HCT116 (cell line): ENCODE measurements around the gene DDHD1. TPM values are rescaled to one million over a fixed set of nuclear protein-coding genes. Genes with fewer than 3 reads are reported as not detected.

ENCODE experiments used
- ATAC-seq: fragments of 200-7000 bp; cut with Tn5 transposase; 2 replicates; pipeline ENCODE4 v1.9.1; 2020; ENCODE audit warnings: mild to moderate bottlenecking, moderate library complexity
- BruUV-seq: library from RNA; stranded (reverse); fragments of 400-500 nt; replicated peaks from 2 replicates; lab custom pipeline; 2021; lab: Mats Ljungman, UMichigan
- CTCF ChIA-PET: fragments of 300-600 bp; sonication (Branson Sonifier 250); formaldehyde crosslinking; loops from one replicate; lab custom pipeline; 2021; ENCODE audit warnings: antibody characterized with exemption; lab: Charles Lee
- POLR2A ChIA-PET: fragments of 300-600, 350-600 bp; sonication (Branson Sonifier 250); formaldehyde crosslinking; loops from one replicate; lab custom pipeline; 2021; ENCODE audit warnings: antibody characterized with exemption; lab: Charles Lee
- RAD21 ChIA-PET, 2 experiments: fragments of 300-600 bp; sonication (Branson Sonifier 250); formaldehyde crosslinking; loops; one replicate each; lab custom pipeline; 2023; ENCODE audit warnings: low total read pairs in 2 of 2; ENCODE audit not compliant: uncharacterized antibody in 2 of 2, unreplicated experiment in 2 of 2, low non-redundant PET in 1 of 2; lab: Charles Lee
- DNase-seq: peaks from one replicate; pipeline ENCODE4 v3.0.0-alpha.2; 2010; ENCODE audit warnings: low read depth, low spot score
- H2AFZ ChIP-seq: fragments of 200-600 bp; shearing (Covaris generic), sonication (generic); 2 replicates; pipeline ENCODE4 v1.6.1; 2017; ENCODE audit warnings: low read depth, mixed run types, mixed read lengths, antibody characterized with exemption, low read length; ENCODE audit not compliant: poor library complexity, severe bottlenecking
- H3K27ac ChIP-seq: 2 replicates; pipeline ENCODE4 v1.5.1; 2012; ENCODE audit warnings: low read depth, low read length
- H3K27me3 ChIP-seq: fragments of 200-600 bp; sonication (generic); 2 replicates; pipeline ENCODE4 v1.6.1; 2016; ENCODE audit warnings: mixed run types, low read length, mixed read lengths; ENCODE audit not compliant: insufficient read depth
- H3K36me3 ChIP-seq, 2 experiments: fragments of 200-500 bp in 1 of 2; fragments of 200-600 bp in 1 of 2; sonication (Bioruptor generic) in 1 of 2; sonication (generic) in 1 of 2; 2 replicates each; pipeline versions ENCODE4 v1.5.1 to v1.6.1; 2014 to 2016; ENCODE audit warnings: low read length in 2 of 2, inconsistent platforms in 1 of 2, mixed read lengths in 1 of 2, mixed run types in 1 of 2; ENCODE audit not compliant: insufficient read depth in 2 of 2, control insufficient read depth in 1 of 2
- H3K4me1 ChIP-seq, 2 experiments: fragments of 200-600 bp in 1 of 2; sonication (generic) in 1 of 2; 2 replicates each; pipeline versions ENCODE4 v1.5.1 to v1.6.1; 2012 to 2017; ENCODE audit warnings: low read length in 2 of 2, inconsistent platforms in 1 of 2, mild to moderate bottlenecking in 1 of 2, mixed read lengths in 1 of 2, mixed run types in 1 of 2, moderate library complexity in 1 of 2; ENCODE audit not compliant: insufficient read depth in 2 of 2, control insufficient read depth in 1 of 2
- H3K4me2 ChIP-seq: fragments of 200-600 bp; sonication (generic); 2 replicates; pipeline ENCODE4 v1.6.1; 2017; ENCODE audit warnings: mixed run types, low read length, mixed read lengths
- H3K4me3 ChIP-seq, 2 experiments: fragments of 200-600 bp in 1 of 2; sonication (generic) in 1 of 2; replicated peaks in 1 of 2; 2 replicates each; pipeline ENCODE4 v1.5.1; 2011 to 2016; ENCODE audit warnings: low read length in 2 of 2, control low read depth in 1 of 2, low read depth in 1 of 2, mild to moderate bottlenecking in 1 of 2, mixed read lengths in 1 of 2, mixed run types in 1 of 2
- H3K79me2 ChIP-seq: fragments of 200-600 bp; sonication (generic); 2 replicates; pipeline ENCODE4 v1.6.1; 2017; ENCODE audit warnings: mild to moderate bottlenecking, mixed run types, low read length, moderate library complexity, mixed read lengths; ENCODE audit not compliant: insufficient read depth
- H3K9ac ChIP-seq: fragments of 200-600 bp; sonication (generic); 2 replicates; pipeline ENCODE4 v1.6.1; 2016; ENCODE audit warnings: low read length, mixed read lengths
- H3K9me2 ChIP-seq: fragments of 200-600 bp; sonication (generic), shearing (Covaris generic); 2 replicates; pipeline ENCODE4 v1.6.1; 2017; ENCODE audit warnings: mixed run types, mild to moderate bottlenecking, moderate library complexity; ENCODE audit not compliant: insufficient read depth
- H3K9me3 ChIP-seq, 2 experiments: fragments of 200-500 bp in 1 of 2; fragments of 200-600 bp in 1 of 2; sonication (Bioruptor generic) in 1 of 2; sonication (generic) in 1 of 2; 2 replicates each; pipeline ENCODE4 v1.6.1; 2014 to 2017; ENCODE audit warnings: low read length in 2 of 2, mixed read lengths in 2 of 2, inconsistent platforms in 1 of 2, low read depth in 1 of 2, mild to moderate bottlenecking in 1 of 2, mixed run types in 1 of 2, moderate library complexity in 1 of 2; ENCODE audit not compliant: control insufficient read depth in 1 of 2, insufficient read depth in 1 of 2
- H4K20me1 ChIP-seq: fragments of 200-600 bp; sonication (generic), shearing (Covaris generic); 2 replicates; pipeline ENCODE4 v1.6.1; 2017; ENCODE audit warnings: mixed run types, mild to moderate bottlenecking, moderate library complexity; ENCODE audit not compliant: insufficient read depth
- CBX3 ChIP-seq: IDR thresholded peaks from 2 replicates; pipeline ENCODE4 v1.6.1; 2012; ENCODE audit warnings: low read depth
- CEBPB ChIP-seq: IDR thresholded peaks from 2 replicates; pipeline ENCODE4 v1.6.1; 2012; ENCODE audit warnings: low read depth
- EZH2 ChIP-seq: fragments of 200-600 bp; sonication (generic); IDR thresholded peaks from 2 replicates; pipeline ENCODE4 v1.6.1; 2017; ENCODE audit warnings: antibody characterized with exemption, mixed run types
- EZH2phosphoT487 ChIP-seq: fragments of 200-600 bp; IDR thresholded peaks from 2 replicates; pipeline ENCODE4 v1.6.1; 2018; ENCODE audit warnings: antibody characterized with exemption, borderline replicate concordance
- FOSL1 ChIP-seq: IDR thresholded peaks from 2 replicates; pipeline ENCODE4 v1.6.1; 2012; ENCODE audit warnings: low read depth
- JUND ChIP-seq: IDR thresholded peaks from 2 replicates; pipeline ENCODE4 v1.6.1; 2012
- MAX ChIP-seq: IDR thresholded peaks from 2 replicates; pipeline ENCODE4 v1.6.1; 2012
- POLR2A ChIP-seq: IDR thresholded peaks from 2 replicates; pipeline ENCODE4 v1.7.0; 2011; ENCODE audit warnings: borderline replicate concordance; ENCODE audit not compliant: insufficient read depth, insufficient read length; ENCODE audit errors: extremely low read depth
- RAD21 ChIP-seq: IDR thresholded peaks from 2 replicates; pipeline ENCODE4 v1.6.1; 2012; ENCODE audit warnings: low read depth, mild to moderate bottlenecking
- REST ChIP-seq: IDR thresholded peaks from 2 replicates; pipeline ENCODE4 v1.6.1; 2012; ENCODE audit warnings: low read depth
- SIN3A ChIP-seq: IDR thresholded peaks from 2 replicates; pipeline ENCODE4 v1.6.1; 2012; ENCODE audit warnings: low read depth
- SP1 ChIP-seq: IDR thresholded peaks from 2 replicates; pipeline ENCODE4 v1.6.1; 2012; ENCODE audit warnings: low read depth
- SRF ChIP-seq: IDR thresholded peaks from 2 replicates; pipeline ENCODE4 v1.6.1; 2012; ENCODE audit warnings: low read depth
- TCF7L2 ChIP-seq: IDR thresholded peaks from 2 replicates; pipeline ENCODE4 v1.7.0; 2011; ENCODE audit warnings: borderline replicate concordance, inconsistent platforms; ENCODE audit not compliant: insufficient read depth, insufficient read length; ENCODE audit errors: extremely low read depth
- YY1 ChIP-seq: IDR thresholded peaks from 2 replicates; pipeline ENCODE4 v1.6.1; 2011; ENCODE audit warnings: low read length, low read depth, moderate library complexity, mild to moderate bottlenecking; ENCODE audit not compliant: insufficient replicate concordance; ENCODE audit errors: extremely low read depth
- ZFX ChIP-seq: fragments of 450-650 bp; IDR thresholded peaks from 2 replicates; pipeline ENCODE4 v1.6.1; 2017
- ZNF274 ChIP-seq: fragments of 200-500 bp; sonication (Bioruptor generic); IDR thresholded peaks from 2 replicates; pipeline ENCODE4 v1.6.1; 2014; ENCODE audit warnings: mild to moderate bottlenecking, low read depth, low read length, inconsistent platforms
- intact Hi-C: fragments of 100-400 bp; cut with micrococcal nuclease; formaldehyde crosslinking; loops from 2 replicates; pipeline ENCODE4 v1.10.0; 2022
- total RNA-seq: library from RNA; stranded (reverse); gene quantifications from one replicate; pipeline ENCODE4 v1.2.1, GENCODE V29; 2021; ENCODE audit not compliant: unreplicated experiment
- TF ChIP-seq, protein P1 (sequence below), 3 experiments: fragments of 200-600 bp in 1 of 3; sonication (generic) in 1 of 3; IDR thresholded peaks in 2 of 3; conservative IDR thresholded peaks in 1 of 3; 2 replicates each; pipeline ENCODE4 v1.5.1; 2012 to 2017; ENCODE audit warnings: low read depth in 2 of 3, low read length in 2 of 3, antibody characterized with exemption in 1 of 3, borderline replicate concordance in 1 of 3, control low read depth in 1 of 3, mild to moderate bottlenecking in 1 of 3, mixed read lengths in 1 of 3, mixed run types in 1 of 3, moderate library complexity in 1 of 3; ENCODE audit not compliant: insufficient read depth in 1 of 3
- TF ChIP-seq, protein P2 (sequence below): IDR thresholded peaks from 2 replicates; pipeline ENCODE4 v1.6.1; 2011; ENCODE audit warnings: mild to moderate bottlenecking, low read length, moderate library complexity; ENCODE audit not compliant: insufficient replicate concordance; ENCODE audit errors: extremely low read depth
- TF ChIP-seq, protein P3 (sequence below): IDR thresholded peaks from 2 replicates; pipeline ENCODE4 v1.6.1; 2012

DDHD1 gene
- total RNA-seq, 1 experiment from 2014 or later = 26.9 TPM

GRCh38 chr14:52996493-52996892 is 156.6 kb downstream of the DDHD1 start:
- ATAC-seq (no peak), DNase-seq (no peak)
- no peak for TF ChIP-seq SP1
- no peak for TF ChIP-seq MAX
- no peak for TF ChIP-seq SRF
- TF ChIP-seq, protein P1, sequence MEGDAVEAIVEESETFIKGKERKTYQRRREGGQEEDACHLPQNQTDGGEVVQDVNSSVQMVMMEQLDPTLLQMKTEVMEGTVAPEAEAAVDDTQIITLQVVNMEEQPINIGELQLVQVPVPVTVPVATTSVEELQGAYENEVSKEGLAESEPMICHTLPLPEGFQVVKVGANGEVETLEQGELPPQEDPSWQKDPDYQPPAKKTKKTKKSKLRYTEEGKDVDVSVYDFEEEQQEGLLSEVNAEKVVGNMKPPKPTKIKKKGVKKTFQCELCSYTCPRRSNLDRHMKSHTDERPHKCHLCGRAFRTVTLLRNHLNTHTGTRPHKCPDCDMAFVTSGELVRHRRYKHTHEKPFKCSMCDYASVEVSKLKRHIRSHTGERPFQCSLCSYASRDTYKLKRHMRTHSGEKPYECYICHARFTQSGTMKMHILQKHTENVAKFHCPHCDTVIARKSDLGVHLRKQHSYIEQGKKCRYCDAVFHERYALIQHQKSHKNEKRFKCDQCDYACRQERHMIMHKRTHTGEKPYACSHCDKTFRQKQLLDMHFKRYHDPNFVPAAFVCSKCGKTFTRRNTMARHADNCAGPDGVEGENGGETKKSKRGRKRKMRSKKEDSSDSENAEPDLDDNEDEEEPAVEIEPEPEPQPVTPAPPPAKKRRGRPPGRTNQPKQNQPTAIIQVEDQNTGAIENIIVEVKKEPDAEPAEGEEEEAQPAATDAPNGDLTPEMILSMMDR (IDR thresholded peaks at IDR 0.05 in 2 of 3, conservative IDR thresholded peaks at IDR 0.05 in 1 of 3; ENCODE audit: borderline replicate concordance in 1 of 3, insufficient read depth in 1 of 3, low read depth in 2 of 3, low read length in 2 of 3) = no peak
- TF ChIP-seq EZH2 = no peak
- TF ChIP-seq EZH2phosphoT487 = no peak
- TF ChIP-seq JUND = no peak
- TF ChIP-seq REST = no peak
- TF ChIP-seq ZNF274 = no peak
- TF ChIP-seq SIN3A = no peak
- TF ChIP-seq, protein P2, sequence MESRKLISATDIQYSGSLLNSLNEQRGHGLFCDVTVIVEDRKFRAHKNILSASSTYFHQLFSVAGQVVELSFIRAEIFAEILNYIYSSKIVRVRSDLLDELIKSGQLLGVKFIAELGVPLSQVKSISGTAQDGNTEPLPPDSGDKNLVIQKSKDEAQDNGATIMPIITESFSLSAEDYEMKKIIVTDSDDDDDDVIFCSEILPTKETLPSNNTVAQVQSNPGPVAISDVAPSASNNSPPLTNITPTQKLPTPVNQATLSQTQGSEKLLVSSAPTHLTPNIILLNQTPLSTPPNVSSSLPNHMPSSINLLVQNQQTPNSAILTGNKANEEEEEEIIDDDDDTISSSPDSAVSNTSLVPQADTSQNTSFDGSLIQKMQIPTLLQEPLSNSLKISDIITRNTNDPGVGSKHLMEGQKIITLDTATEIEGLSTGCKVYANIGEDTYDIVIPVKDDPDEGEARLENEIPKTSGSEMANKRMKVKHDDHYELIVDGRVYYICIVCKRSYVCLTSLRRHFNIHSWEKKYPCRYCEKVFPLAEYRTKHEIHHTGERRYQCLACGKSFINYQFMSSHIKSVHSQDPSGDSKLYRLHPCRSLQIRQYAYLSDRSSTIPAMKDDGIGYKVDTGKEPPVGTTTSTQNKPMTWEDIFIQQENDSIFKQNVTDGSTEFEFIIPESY = no peak
- TF ChIP-seq, protein P3, sequence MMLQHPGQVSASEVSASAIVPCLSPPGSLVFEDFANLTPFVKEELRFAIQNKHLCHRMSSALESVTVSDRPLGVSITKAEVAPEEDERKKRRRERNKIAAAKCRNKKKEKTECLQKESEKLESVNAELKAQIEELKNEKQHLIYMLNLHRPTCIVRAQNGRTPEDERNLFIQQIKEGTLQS = no peak
- no peak for TF ChIP-seq CEBPB
- no peak for TF ChIP-seq ZFX
- TF ChIP-seq RAD21 = no peak
- TF ChIP-seq FOSL1 = no peak
- TF ChIP-seq CBX3 = no peak
- no peak for TF ChIP-seq POLR2A
- TF ChIP-seq YY1 = no peak
- no peak for TF ChIP-seq TCF7L2
- Histone ChIP-seq H2AFZ (no peak overlapping the region), H3K27ac (no peak overlapping the region), H4K20me1 (no peaks in the 10 kb centered on the region), H3K9me3 (no peaks in the 10 kb centered on the region), H3K36me3 (no peaks in the 10 kb centered on the region), H3K4me2 (no peak overlapping the region), H3K4me3 (no peak overlapping the region), H3K79me2 (no peaks in the 10 kb centered on the region), H3K9ac (no peak overlapping the region), H3K9me2 (no peaks in the 10 kb centered on the region), H3K27me3 (no peaks in the 10 kb centered on the region), H3K4me1 (no peaks in the 10 kb centered on the region)
- BruUV-seq = no TSS peak
- ChIA-PET CTCF (no interaction called here), POLR2A (no interaction called here), RAD21 (no interaction called here)
- intact Hi-C loops = no loop called here
